Measurements from ENCODE around the gene CMTM8.

Gene CMTM8

GRCh38 chr3:32411442-32411841 lies 173.0 kb downstream of the CMTM8 start:
- Histone ChIP-seq H3K4me2 (ENCODE audit: low read length) (no peak overlapping the region), H2BK12ac (ENCODE audit: low read length) (no peak overlapping the region), H3K9ac (ENCODE audit: low read length) (no peak overlapping the region), H4K12ac (ENCODE audit: low read depth, low read length) (no peak overlapping the region), H3K27ac (ENCODE audit: low read depth, low read length) (no peak overlapping the region), H2BK5ac (ENCODE audit: low read depth, low read length, poor library complexity) (no peak overlapping the region), H3K9me3 (ENCODE audit: insufficient read depth, low read depth, low read length) (no peaks in the 10 kb centered on the region), H3K23ac (ENCODE audit: low read length) (no peak overlapping the region), H4K8ac (ENCODE audit: low read depth, low read length) (no peak overlapping the region), H3K18ac (ENCODE audit: low read length) (no peak overlapping the region), H2AFZ (ENCODE audit: insufficient read depth, low read length, poor library complexity) (no peak overlapping the region), H3K4me3 (ENCODE audit: low read depth, low read length) (no peak overlapping the region), H4K91ac (ENCODE audit: low read depth, low read length) (no peak overlapping the region), H2BK120ac (ENCODE audit: insufficient read depth, low read length, poor library complexity) (no peak overlapping the region), H3K14ac (ENCODE audit: low read length) (no peak overlapping the region), H3K4ac (ENCODE audit: low read depth, low read length) (no peak overlapping the region), H2AK5ac (ENCODE audit: low read length) (no peak overlapping the region), H3K4me1 (ENCODE audit: control insufficient read depth in 1 of 2, insufficient read depth in 2 of 2, low read length in 2 of 2) (peaks cover 4 to 9% of the 10 kb centered on the region in 2 experiments), H3K79me2 (ENCODE audit: control insufficient read depth, insufficient read depth, low read length, poor library complexity) (peaks cover 2% of the 10 kb centered on the region), H3K27me3 (ENCODE audit: insufficient read depth, low read length) (no peaks in the 10 kb centered on the region), H3K36me3 (ENCODE audit: control insufficient read depth in 1 of 2, insufficient read depth in 2 of 2, low read length in 2 of 2) (no peaks in the 10 kb centered on the region), H3K79me1 (ENCODE audit: low read length) (no peaks in the 10 kb centered on the region)
- WGBS (ENCODE audit: extremely low coverage, insufficient coverage, insufficient read length): no CpG with 5 or more reads among the region's 5 CpGs
- peak; percentile 94 for DNase-seq

GRCh38 chr3:32412887-32413286 lies 174.4 kb downstream of the CMTM8 start:
- no peak overlapping the region for H3K4me2 ChIP-seq (ENCODE audit: low read length)
- no peaks in the 10 kb centered on the region for H3K36me3 ChIP-seq (ENCODE audit: control insufficient read depth in 1 of 2, insufficient read depth in 2 of 2, low read length in 2 of 2)
- H2AK5ac ChIP-seq (ENCODE audit: low read length): no peak overlapping the region
- no peak overlapping the region for H3K23ac ChIP-seq (ENCODE audit: low read length)
- no peak overlapping the region for H3K14ac ChIP-seq (ENCODE audit: low read length)
- H2BK12ac ChIP-seq (ENCODE audit: low read length): no peak overlapping the region
- H3K79me2 ChIP-seq (ENCODE audit: control insufficient read depth, insufficient read depth, low read length, poor library complexity): peaks cover 2% of the 10 kb centered on the region
- H3K79me1 ChIP-seq (ENCODE audit: low read length): no peaks in the 10 kb centered on the region
- peaks cover 4 to 9% of the 10 kb centered on the region in 2 experiments for H3K4me1 ChIP-seq (ENCODE audit: control insufficient read depth in 1 of 2, insufficient read depth in 2 of 2, low read length in 2 of 2)
- no peak overlapping the region for H3K4me3 ChIP-seq (ENCODE audit: low read depth, low read length)
- H3K27me3 ChIP-seq (ENCODE audit: insufficient read depth, low read length): no peaks in the 10 kb centered on the region
- H3K9me3 ChIP-seq (ENCODE audit: insufficient read depth, low read depth, low read length): no peaks in the 10 kb centered on the region
- H2BK120ac ChIP-seq (ENCODE audit: insufficient read depth, low read length, poor library complexity): no peak overlapping the region
- H2AFZ ChIP-seq (ENCODE audit: insufficient read depth, low read length, poor library complexity): no peak overlapping the region
- H3K27ac ChIP-seq (ENCODE audit: low read depth, low read length): no peak overlapping the region
- H4K12ac ChIP-seq (ENCODE audit: low read depth, low read length): no peak overlapping the region
- no peak overlapping the region for H4K91ac ChIP-seq (ENCODE audit: low read depth, low read length)
- no peak overlapping the region for H4K8ac ChIP-seq (ENCODE audit: low read depth, low read length)
- no peak for DNase-seq
- H3K9ac ChIP-seq (ENCODE audit: low read length): no peak overlapping the region
- no peak overlapping the region for H2BK5ac ChIP-seq (ENCODE audit: low read depth, low read length, poor library complexity)
- WGBS (ENCODE audit: extremely low coverage, insufficient coverage, insufficient read length): no CpG with 5 or more reads among the region's 3 CpGs
- no peak overlapping the region for H3K4ac ChIP-seq (ENCODE audit: low read depth, low read length)
- H3K18ac ChIP-seq (ENCODE audit: low read length): no peak overlapping the region

- Histone ChIP-seq H3K4me1 (ENCODE audit: control insufficient read depth in 1 of 2, insufficient read depth in 2 of 2, low read length in 2 of 2) (peaks cover 4 to 9% of the 10 kb centered on the region in 2 experiments), H3K36me3 (ENCODE audit: control insufficient read depth in 1 of 2, insufficient read depth in 2 of 2, low read length in 2 of 2) (no peaks in the 10 kb centered on the region), H3K79me2 (ENCODE audit: control insufficient read depth, insufficient read depth, low read length, poor library complexity) (peaks cover 2% of the 10 kb centered on the region), H3K4me2 (ENCODE audit: low read length) (no peak overlapping the region), H3K9me3 (ENCODE audit: insufficient read depth, low read depth, low read length) (no peaks in the 10 kb centered on the region), H3K4ac (ENCODE audit: low read depth, low read length) (no peak overlapping the region), H3K23ac (ENCODE audit: low read length) (no peak overlapping the region), H4K12ac (ENCODE audit: low read depth, low read length) (no peak overlapping the region), H2BK120ac (ENCODE audit: insufficient read depth, low read length, poor library complexity) (no peak overlapping the region), H3K14ac (ENCODE audit: low read length) (no peak overlapping the region), H3K27ac (ENCODE audit: low read depth, low read length) (no peak overlapping the region), H3K18ac (ENCODE audit: low read length) (no peak overlapping the region), H3K79me1 (ENCODE audit: low read length) (no peaks in the 10 kb centered on the region), H2BK12ac (ENCODE audit: low read length) (no peak overlapping the region), H3K9ac (ENCODE audit: low read length) (no peak overlapping the region), H2AK5ac (ENCODE audit: low read length) (no peak overlapping the region), H3K4me3 (ENCODE audit: low read depth, low read length) (no peak overlapping the region), H4K8ac (ENCODE audit: low read depth, low read length) (no peak overlapping the region), H4K91ac (ENCODE audit: low read depth, low read length) (no peak overlapping the region), H2BK5ac (ENCODE audit: low read depth, low read length, poor library complexity) (no peak overlapping the region), H3K27me3 (ENCODE audit: insufficient read depth, low read length) (no peaks in the 10 kb centered on the region), H2AFZ (ENCODE audit: insufficient read depth, low read length, poor library complexity) (no peak overlapping the region)
- DNase-seq: no peak
- no CpG with 5 or more reads among the region's 10 CpGs for WGBS (ENCODE audit: extremely low coverage, insufficient coverage, insufficient read length)
Measured at GRCh38 chr3:32413845-32414521, 175.5 kb downstream of the CMTM8 start.

- WGBS (ENCODE audit: extremely low coverage, insufficient coverage, insufficient read length): no CpG with 5 or more reads among the region's 6 CpGs
- no peak overlapping the region for H2BK5ac ChIP-seq (ENCODE audit: low read depth, low read length, poor library complexity)
- H4K12ac ChIP-seq (ENCODE audit: low read depth, low read length): no peak overlapping the region
Measured at GRCh38 chr3:32414522-32415202, 176.2 kb downstream of the CMTM8 start.

More at GRCh38 chr3:32414522-32415202, 176.2 kb downstream of the CMTM8 start:
- H3K14ac ChIP-seq (ENCODE audit: low read length): no peak overlapping the region
- H4K91ac ChIP-seq (ENCODE audit: low read depth, low read length): no peak overlapping the region
- no peak overlapping the region for H3K4me2 ChIP-seq (ENCODE audit: low read length)
- H3K36me3 ChIP-seq (ENCODE audit: control insufficient read depth in 1 of 2, insufficient read depth in 2 of 2, low read length in 2 of 2): no peaks in the 10 kb centered on the region
- H2AK5ac ChIP-seq (ENCODE audit: low read length): no peak overlapping the region
- H3K9me3 ChIP-seq (ENCODE audit: insufficient read depth, low read depth, low read length): no peaks in the 10 kb centered on the region
- H3K79me1 ChIP-seq (ENCODE audit: low read length): no peaks in the 10 kb centered on the region
- no peak overlapping the region for H3K4ac ChIP-seq (ENCODE audit: low read depth, low read length)
- H2BK120ac ChIP-seq (ENCODE audit: insufficient read depth, low read length, poor library complexity): no peak overlapping the region
- H2AFZ ChIP-seq (ENCODE audit: insufficient read depth, low read length, poor library complexity): no peak overlapping the region
- no peak for DNase-seq
- peaks cover 2% of the 10 kb centered on the region for H3K79me2 ChIP-seq (ENCODE audit: control insufficient read depth, insufficient read depth, low read length, poor library complexity)
- H3K27ac ChIP-seq (ENCODE audit: low read depth, low read length): no peak overlapping the region
- no peak overlapping the region for H3K18ac ChIP-seq (ENCODE audit: low read length)
- no peak overlapping the region for H3K4me3 ChIP-seq (ENCODE audit: low read depth, low read length)
- no peak overlapping the region for H3K9ac ChIP-seq (ENCODE audit: low read length)
- no peak overlapping the region for H3K23ac ChIP-seq (ENCODE audit: low read length)
- no peaks in the 10 kb centered on the region for H3K27me3 ChIP-seq (ENCODE audit: insufficient read depth, low read length)
- no peak overlapping the region for H2BK12ac ChIP-seq (ENCODE audit: low read length)
- H4K8ac ChIP-seq (ENCODE audit: low read depth, low read length): no peak overlapping the region
- H3K4me1 ChIP-seq (ENCODE audit: control insufficient read depth in 1 of 2, insufficient read depth in 2 of 2, low read length in 2 of 2): peaks cover 4 to 9% of the 10 kb centered on the region in 2 experiments

All from trophoblast cell (in vitro differentiated cells and primary cell).